Esophagus mucosa (tissue), 1 donor: ENCODE data around the gene RBKS. TPM values are rescaled to one million over a fixed set of nuclear protein-coding genes. Genes with fewer than 3 reads are reported as not detected.
A peak's percentile ranks its signal among the peaks of the same experiment; 100 is the strongest.

ENCODE experiments used
- ATAC-seq: fragments of 200-7000 bp; cut with Tn5 transposase; one replicate; pipeline ENCODE4 v1.9.1; 2020
- total RNA-seq: library from RNA; stranded (reverse); gene quantifications from one replicate; pipeline ENCODE4 v1.2.4, GENCODE V29; 2023
- donor health status: DM: yes; HTN: yes; CAD: no.

RBKS gene
- total RNA-seq, 1 donor from 2014 or later = 4.5 TPM

DNA sequence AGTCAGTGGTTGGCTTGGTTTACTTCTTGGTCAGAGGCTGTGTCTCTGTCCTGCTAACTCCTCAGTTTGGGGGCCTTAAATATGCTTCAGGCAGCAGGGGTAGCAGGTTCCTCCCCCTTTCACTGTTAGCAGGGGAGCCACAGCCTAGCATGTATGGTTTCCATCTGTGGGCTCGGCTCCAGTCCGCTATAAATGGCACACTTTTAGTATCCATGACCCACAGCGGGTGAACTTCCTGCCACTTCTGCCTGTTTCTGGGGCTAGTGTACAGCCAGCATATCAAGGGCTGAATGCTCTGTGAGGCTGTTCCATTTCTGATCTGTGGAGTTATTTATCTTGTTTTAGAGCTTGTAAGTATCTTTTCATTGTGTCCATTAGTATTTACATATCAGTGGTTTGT is 60.4 kb downstream of the RBKS start:
- ATAC-seq = no peak

DNA sequence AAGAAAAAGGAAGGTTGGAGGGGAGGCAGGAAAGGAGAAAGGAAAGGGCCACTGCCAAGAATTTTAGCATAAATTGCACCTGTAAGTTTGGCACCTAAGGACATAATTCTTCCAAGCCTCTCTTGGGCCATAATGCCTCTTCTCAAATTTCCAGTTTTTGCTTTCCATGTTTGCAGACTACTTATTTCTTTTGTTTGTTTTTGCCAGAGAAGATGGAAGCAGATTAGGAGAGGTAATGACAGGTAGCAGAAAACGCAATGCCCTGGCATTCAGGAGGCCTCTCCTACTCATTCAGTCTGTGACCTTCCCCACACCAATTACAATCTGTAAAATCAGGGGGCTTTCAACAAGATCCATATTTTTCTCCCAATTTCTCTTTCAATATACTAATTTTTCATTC is 61.9 kb downstream of the RBKS start:
- no peak for ATAC-seq

DNA sequence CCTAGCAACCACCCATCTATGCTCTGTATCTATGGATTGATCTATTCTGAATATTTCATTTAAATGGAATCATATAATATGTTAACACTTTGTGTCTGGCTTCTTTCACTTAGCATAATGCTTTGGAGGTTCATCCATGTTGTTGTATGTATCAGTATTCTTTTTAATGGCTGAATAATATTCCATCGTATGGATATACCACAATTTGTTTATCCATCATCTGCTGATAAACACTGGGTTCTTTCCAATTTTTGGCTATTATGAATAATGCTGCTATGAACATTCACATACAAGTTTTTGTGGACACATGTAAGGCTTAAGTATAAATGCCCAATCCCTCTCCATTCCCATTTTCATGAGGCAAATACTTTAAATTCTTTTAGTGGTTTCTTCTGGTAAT is 65.8 kb downstream of the RBKS start:
- ATAC-seq = no peak

- no peak for ATAC-seq
These were observed 66.6 kb downstream of the RBKS start for GRCh38 chr2:27823569-27823968.

- ATAC-seq = no peak
These were observed 67.1 kb downstream of the RBKS start for GRCh38 chr2:27823135-27823534.

- ATAC-seq = no peak
These were observed 68.1 kb downstream of the RBKS start for GRCh38 chr2:27822049-27822448.

- no peak for ATAC-seq
These were observed 74.2 kb downstream of the RBKS start for GRCh38 chr2:27815860-27816438.

GRCh38 chr2:27814758-27815157 is 75.4 kb downstream of the RBKS start:
- ATAC-seq = no peak

- ATAC-seq = no peak
These were observed 78.4 kb downstream of the RBKS start for GRCh38 chr2:27811768-27812167.

DNA sequence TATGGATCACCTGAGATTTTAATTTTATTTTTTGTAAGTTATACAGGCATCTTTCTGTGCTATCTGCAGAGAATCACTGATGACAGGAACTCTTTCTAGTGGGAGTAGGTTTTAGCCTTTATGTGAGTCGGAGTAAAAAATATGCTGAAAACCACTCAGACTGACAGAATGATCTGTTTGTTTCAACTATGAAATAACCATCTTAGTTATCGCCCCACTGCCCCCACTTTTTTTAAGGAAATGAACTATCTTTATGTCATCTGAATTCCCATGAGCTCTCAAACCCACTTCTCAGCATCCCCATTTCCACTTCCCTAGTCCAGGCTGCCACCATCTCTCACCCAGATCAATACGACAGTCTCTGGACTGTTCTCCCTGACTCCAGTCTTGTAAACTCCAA is 79.7 kb downstream of the RBKS start:
- no peak for ATAC-seq

GRCh38 chr2:27809761-27810241 is 80.4 kb downstream of the RBKS start:
- ATAC-seq = peak; percentile 91

GRCh38 chr2:27808984-27809383 is 81.2 kb downstream of the RBKS start:
- ATAC-seq = no peak

DNA sequence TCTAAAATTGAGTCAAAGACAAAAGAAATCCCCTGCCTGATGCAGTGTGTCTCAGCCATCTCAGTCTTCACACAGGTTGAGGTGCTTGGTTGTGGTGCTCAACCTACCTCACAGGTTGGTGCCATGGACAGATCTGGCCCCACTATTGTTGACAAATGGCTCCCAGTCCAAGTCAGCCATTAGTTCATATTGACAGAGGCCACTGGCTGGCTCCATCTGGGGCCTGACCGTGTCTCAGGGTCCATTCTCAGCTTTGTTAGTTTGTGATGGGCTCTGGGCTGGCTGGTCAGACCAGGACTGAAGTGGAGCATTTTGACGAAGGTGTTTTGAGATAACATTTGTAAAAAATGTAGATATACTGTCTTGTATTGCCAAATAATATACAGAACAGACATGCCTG is 81.8 kb downstream of the RBKS start:
- ATAC-seq = no peak

DNA sequence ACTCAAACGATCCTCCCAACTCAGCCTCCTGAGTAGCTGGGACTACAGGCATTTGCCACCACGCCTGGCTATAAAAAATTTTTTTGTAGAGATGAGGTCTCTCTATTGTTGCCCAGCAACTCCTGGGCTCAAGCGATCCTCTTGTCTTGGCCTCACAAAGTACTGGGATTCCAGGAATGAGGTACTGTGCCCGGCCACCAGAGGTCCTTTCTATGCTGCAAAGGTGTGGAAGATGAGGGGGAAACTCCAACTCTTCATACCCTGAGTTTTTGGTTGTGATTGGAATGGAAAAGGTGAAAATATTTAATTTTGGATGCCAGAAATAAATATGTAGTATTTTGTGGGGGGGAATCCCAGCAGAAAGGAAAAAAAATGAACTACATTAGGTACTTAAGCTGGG is 82.7 kb downstream of the RBKS start:
- no peak for ATAC-seq

GRCh38 chr2:27806311-27807059 is 83.7 kb downstream of the RBKS start:
- no peak for ATAC-seq

GRCh38 chr2:27805180-27805579 is 85.0 kb downstream of the RBKS start:
- ATAC-seq = no peak

GRCh38 chr2:27804146-27804545 is 86.0 kb downstream of the RBKS start:
- ATAC-seq = no peak

GRCh38 chr2:27803046-27803445 is 87.1 kb downstream of the RBKS start:
- ATAC-seq = no peak

DNA sequence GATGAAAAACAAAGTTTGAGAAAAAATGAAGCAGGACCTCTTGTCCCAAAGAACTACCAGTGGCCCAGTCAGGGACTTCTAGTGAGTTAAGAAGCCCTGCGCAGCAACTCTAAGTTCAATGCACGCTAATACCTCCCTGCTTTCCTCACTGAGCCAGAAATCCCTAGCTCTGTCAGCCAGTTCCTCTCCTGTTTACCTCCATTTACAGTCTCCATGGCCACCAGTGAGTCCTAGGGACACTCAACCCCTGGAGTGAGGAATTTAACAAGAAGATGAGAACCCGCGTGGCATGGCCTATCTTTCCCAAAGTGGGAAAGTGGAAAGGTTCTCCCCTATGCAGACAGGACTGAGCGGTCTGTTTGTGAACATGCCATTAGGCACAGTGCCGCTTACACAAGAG is 87.6 kb downstream of the RBKS start:
- ATAC-seq = no peak

GRCh38 chr2:27800856-27801255 is 89.3 kb downstream of the RBKS start:
- ATAC-seq = no peak

DNA sequence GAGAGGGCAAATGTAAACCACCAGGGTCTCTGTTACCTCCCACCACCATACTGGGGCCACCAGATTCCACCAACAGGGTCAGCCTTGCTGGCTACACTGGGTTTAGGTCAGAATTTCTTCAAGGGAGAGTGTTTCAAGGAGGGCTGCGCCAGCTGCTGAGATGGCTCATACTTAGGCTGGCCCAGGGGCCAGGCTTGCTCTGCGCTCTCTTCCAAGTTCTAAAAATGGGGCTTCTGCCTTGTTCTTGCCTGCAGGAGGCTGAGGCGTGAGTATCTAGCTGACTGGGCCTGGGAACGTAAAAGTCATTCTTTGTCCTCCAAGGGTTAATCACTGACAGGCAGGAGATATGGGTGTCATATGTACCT is 90.6 kb downstream of the RBKS start:
- ATAC-seq = no peak

DNA sequence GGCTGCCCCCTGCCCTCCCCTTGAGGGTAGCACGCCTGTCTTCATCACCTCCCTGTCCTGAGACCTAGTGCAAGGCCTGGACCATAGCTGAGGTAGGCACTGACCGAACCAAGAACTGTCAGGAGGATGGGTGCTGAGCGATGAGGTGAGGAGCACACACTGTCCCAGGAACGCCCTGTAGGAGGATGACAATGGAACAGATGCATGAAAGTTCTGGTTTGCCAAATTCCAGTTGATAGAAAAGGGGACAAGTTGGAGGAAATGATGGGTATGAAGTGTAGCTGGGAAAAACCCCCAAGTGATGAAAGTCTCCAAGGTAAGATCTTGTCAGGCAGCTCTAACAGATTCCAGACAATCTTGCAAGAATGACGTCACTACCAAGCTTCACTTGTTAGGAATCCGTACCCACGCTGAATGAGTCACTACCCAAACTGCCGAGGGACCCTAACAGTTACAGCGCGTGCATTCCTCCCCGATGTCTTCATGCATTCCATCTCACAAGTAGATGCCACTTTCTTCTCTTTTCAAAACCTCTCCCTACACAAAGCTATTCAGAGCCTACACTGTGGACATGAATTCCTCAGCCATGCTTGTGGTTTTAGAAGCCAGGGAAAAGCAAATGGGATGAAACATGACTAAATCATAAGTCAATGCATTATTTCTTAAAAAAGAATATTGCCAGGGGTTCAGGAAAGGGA is 91.1 kb downstream of the RBKS start:
- ATAC-seq = peak; percentile 77

GRCh38 chr2:27798486-27798885 is 91.7 kb downstream of the RBKS start:
- ATAC-seq = no peak

DNA sequence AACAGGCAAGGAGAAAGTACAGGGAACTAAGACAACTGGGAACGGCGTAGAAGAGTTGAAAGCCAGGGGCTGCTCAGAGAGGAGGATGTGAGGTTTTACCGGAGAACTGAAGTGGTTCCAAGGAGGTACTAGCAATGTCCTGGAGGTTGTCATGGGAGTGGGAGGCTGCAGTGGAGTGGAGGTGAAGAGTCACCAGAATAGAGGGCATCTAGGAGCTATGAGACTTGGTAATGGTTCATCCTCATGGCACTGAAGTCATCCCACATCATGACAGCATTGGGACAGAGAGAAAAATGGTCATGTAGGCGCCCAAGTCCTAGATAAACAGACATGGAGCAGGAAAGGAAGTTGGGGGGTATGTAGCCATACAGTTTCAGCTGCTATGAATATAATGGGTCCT is 92.3 kb downstream of the RBKS start:
- ATAC-seq = no peak
